Peyer's patch (tissue), 4 donors: Measurements from ENCODE around the gene ZBED6.

ENCODE experiments used
- CTCF ChIP-seq, 6 experiments: fragments of 450-650 bp in 4 of 6; fragments of 200-600 bp in 2 of 6; sonication (generic) in 1 of 6; IDR thresholded peaks; one replicate each; pipeline ENCODE4 v1.5.1; 2017 to 2019; ENCODE audit warnings: antibody characterized with exemption in 6 of 6, mild to moderate bottlenecking in 3 of 6, moderate library complexity in 1 of 6
- POLR2A ChIP-seq, 2 donors: fragments of 450-650 bp; IDR thresholded peaks; one replicate each; pipeline ENCODE4 v1.5.1; 2017; ENCODE audit warnings: antibody characterized with exemption in 2 of 2, mild to moderate bottlenecking in 2 of 2, moderate library complexity in 2 of 2

GRCh38 chr1:203756036-203756435, 39.4 kb upstream of the ZBED6 start:
- TF ChIP-seq CTCF (IDR thresholded peaks at IDR 0.05): no peak
- TF ChIP-seq POLR2A (IDR thresholded peaks at IDR 0.05): no peak
